OCI-LY7 (cell line): ENCODE data around the gene AGBL4. TPM values are rescaled to one million over a fixed set of nuclear protein-coding genes. Genes with fewer than 3 reads are reported as not detected.

Experiments used
- BruUV-seq: library from RNA; stranded (reverse); fragments of 400-500 nt; replicated peaks from 2 replicates; lab custom pipeline; 2021; lab: Mats Ljungman, UMichigan
- CTCF ChIA-PET: fragments of 300-600 bp; sonication (Branson Sonifier 250); formaldehyde crosslinking; loops from one replicate; lab custom pipeline; 2022; ENCODE audit warnings: antibody characterized with exemption; ENCODE audit not compliant: unreplicated experiment; lab: Charles Lee
- POLR2A ChIA-PET: fragments of 300-600 bp; sonication (Branson Sonifier 250); formaldehyde crosslinking; loops from one replicate; lab custom pipeline; 2022; ENCODE audit warnings: antibody characterized with exemption; lab: Charles Lee
- DNase-seq: peaks from one replicate; pipeline ENCODE4 v3.0.0-alpha.2; 2015; ENCODE audit warnings: low spot score
- H2AFZ ChIP-seq: fragments of 200-600 bp; sonication (generic), shearing (Covaris generic); 2 replicates; pipeline ENCODE4 v1.6.1; 2014; ENCODE audit warnings: mild to moderate bottlenecking, antibody characterized with exemption, low read length, moderate library complexity
- H3K27ac ChIP-seq: fragments of 200-600 bp; sonication (generic); 2 replicates; pipeline ENCODE4 v1.5.1; 2014; ENCODE audit warnings: mixed run types, low read depth, mild to moderate bottlenecking, moderate library complexity, low read length, inconsistent platforms; ENCODE audit not compliant: poor library complexity, severe bottlenecking
- H3K36me3 ChIP-seq: fragments of 200-600 bp; sonication (generic); 2 replicates; pipeline ENCODE4 v1.6.1; 2014; ENCODE audit warnings: mild to moderate bottlenecking, antibody characterized with exemption, low read length, moderate library complexity, mixed read lengths; ENCODE audit not compliant: insufficient read depth
- H3K4me1 ChIP-seq: fragments of 200-600 bp; sonication (generic); 2 replicates; pipeline ENCODE4 v1.5.1; 2014; ENCODE audit warnings: mild to moderate bottlenecking, low read length; ENCODE audit not compliant: insufficient read depth, poor library complexity, severe bottlenecking
- H3K4me2 ChIP-seq: fragments of 200-600 bp; sonication (generic); 2 replicates; pipeline ENCODE4 v1.6.1; 2014; ENCODE audit warnings: mild to moderate bottlenecking, low read length
- H3K4me3 ChIP-seq: fragments of 200-600 bp; sonication (generic); 2 replicates; pipeline ENCODE4 v1.5.1; 2014; ENCODE audit warnings: mild to moderate bottlenecking, low read depth, low read length; ENCODE audit not compliant: poor library complexity, severe bottlenecking
- H3K79me2 ChIP-seq: fragments of 200-600 bp; sonication (generic); 2 replicates; pipeline ENCODE4 v1.6.1; 2016; ENCODE audit warnings: low read depth, mild to moderate bottlenecking, low read length, moderate library complexity, mixed read lengths; ENCODE audit not compliant: insufficient read depth
- H3K9me2 ChIP-seq: fragments of 200-600 bp; sonication (generic); 2 replicates; pipeline ENCODE4 v1.6.1; 2016; ENCODE audit warnings: mild to moderate bottlenecking, low read length, mixed read lengths; ENCODE audit not compliant: insufficient read depth
- H3K9me3 ChIP-seq: fragments of 200-600 bp; sonication (generic); 2 replicates; pipeline ENCODE4 v1.6.1; 2014; ENCODE audit warnings: mild to moderate bottlenecking, mixed run types, low read length, mixed read lengths
- H4K20me1 ChIP-seq: fragments of 200-600 bp; sonication (generic); 2 replicates; pipeline ENCODE4 v1.6.1; 2014; ENCODE audit warnings: mild to moderate bottlenecking, antibody characterized with exemption, low read length, moderate library complexity, mixed read lengths; ENCODE audit not compliant: insufficient read depth
- CTCF ChIP-seq: fragments of 200-600 bp; sonication (generic); conservative IDR thresholded peaks from 2 replicates; pipeline ENCODE4 v1.5.1; 2014; ENCODE audit warnings: mild to moderate bottlenecking, antibody characterized with exemption, low read length, moderate library complexity, mixed read lengths
- EZH2phosphoT487 ChIP-seq: fragments of 200-600 bp; sonication (generic); IDR thresholded peaks from 2 replicates; pipeline ENCODE4 v1.6.1; 2018; ENCODE audit warnings: low read depth, borderline replicate concordance, mild to moderate bottlenecking, mixed run types, antibody characterized with exemption, low read length, moderate library complexity, mixed read lengths
- intact Hi-C: fragments of 100-400 bp; cut with micrococcal nuclease; formaldehyde crosslinking; loops from one replicate; pipeline ENCODE4 v1.10.0; 2022; ENCODE audit not compliant: unreplicated experiment
- total RNA-seq, 2 experiments: library from RNA; depleted of rRNA in 1 of 2; stranded (reverse); fragments of >200 nt in 1 of 2; shearing (Covaris generic) in 1 of 2; gene quantifications; 2 replicates each; pipeline ENCODE4 v1.2.3, GENCODE V29; 2014 to 2022

Gene AGBL4
- total RNA-seq, 2 experiments from 2014 or later = not detected

- Histone ChIP-seq H3K4me3 (no peak overlapping the region), H3K4me1 (no peaks in the 10 kb centered on the region), H3K9me2 (no peaks in the 10 kb centered on the region), H4K20me1 (no peaks in the 10 kb centered on the region), H2AFZ (no peak overlapping the region), H3K9me3 (no peaks in the 10 kb centered on the region), H3K4me2 (no peak overlapping the region), H3K36me3 (no peaks in the 10 kb centered on the region), H3K79me2 (no peaks in the 10 kb centered on the region), H3K27ac (no peak overlapping the region)
- ChIA-PET POLR2A (no interaction called here), CTCF (interaction anchor here (1.0 kb wide), 1 partner anchor 9 kb away, joined by 3 read pairs; no protein-coding TSS in a partner anchor)
- intact Hi-C loops = no loop called here
- no peak for DNase-seq
- BruUV-seq = no TSS peak
- TF ChIP-seq EZH2phosphoT487 (no peak), CTCF (no peak)
Observed at GRCh38 chr1:48808496-48808895, 1215.3 kb downstream of the AGBL4 start.

- Histone ChIP-seq H3K36me3 (no peaks in the 10 kb centered on the region), H3K79me2 (no peaks in the 10 kb centered on the region), H3K27ac (no peak overlapping the region), H2AFZ (no peak overlapping the region), H3K4me2 (no peak overlapping the region), H3K4me1 (no peaks in the 10 kb centered on the region), H3K4me3 (no peak overlapping the region), H3K9me2 (no peaks in the 10 kb centered on the region), H4K20me1 (no peaks in the 10 kb centered on the region), H3K9me3 (no peaks in the 10 kb centered on the region)
- ChIA-PET POLR2A (no interaction called here), CTCF (no interaction called here)
- no peak for TF ChIP-seq EZH2phosphoT487
- no peak for TF ChIP-seq CTCF
- BruUV-seq = no TSS peak
- no peak for DNase-seq
- intact Hi-C loops = no loop called here
Observed at GRCh38 chr1:48807554-48808260, 1216.0 kb downstream of the AGBL4 start.

GRCh38 chr1:48803474-48803873, 1220.3 kb downstream of the AGBL4 start:
- ChIA-PET POLR2A (interaction anchor here (0.7 kb wide), 1 partner anchor 11 kb away, joined by 3 read pairs; no protein-coding TSS in a partner anchor), CTCF (no interaction called here)
- intact Hi-C loops = no loop called here
- TF ChIP-seq CTCF (no peak), EZH2phosphoT487 (no peak)
- Histone ChIP-seq H3K4me2 (no peak overlapping the region), H3K9me3 (no peaks in the 10 kb centered on the region), H3K36me3 (no peaks in the 10 kb centered on the region), H3K9me2 (no peaks in the 10 kb centered on the region), H3K4me3 (no peak overlapping the region), H3K79me2 (no peaks in the 10 kb centered on the region), H3K4me1 (no peaks in the 10 kb centered on the region), H2AFZ (no peak overlapping the region), H4K20me1 (no peaks in the 10 kb centered on the region), H3K27ac (no peak overlapping the region)
- DNase-seq = peak; percentile 18
- BruUV-seq = no TSS peak
